Measurements from ENCODE around the gene PNMA3.
A peak's percentile ranks its signal among the peaks of the same experiment; 100 is the strongest.
"Not testable (repeated sequence)": the region's sequence is repeated elsewhere in the genome, so short reads cannot be mapped to it uniquely, and the experiment has no call there.

Gene PNMA3

GRCh38 chrX:153055871-153056749, at the start of gene PNMA3:
Gene PNMA3 (plus strand): TSS chrX:153056470. CDS start chrX:153057056, 586 bp downstream.
- Mint-ChIP-seq H3K27me3 (no peaks in the 10 kb centered on the region), H3K36me3 (peaks cover under 1% of the 10 kb centered on the region), H3K4me3 (peak within 1 kb of the TSS; percentile 44), H3K4me1 (no peaks in the 10 kb centered on the region), H3K9me3 (no peaks in the 10 kb centered on the region), H3K27ac (no peak within 1 kb of the TSS)

- H3K4me1 Mint-ChIP-seq, H3K36me3 Mint-ChIP-seq, H3K4me3 Mint-ChIP-seq, H3K27ac Mint-ChIP-seq, H3K27me3 Mint-ChIP-seq, H3K9me3 Mint-ChIP-seq: not testable (repeated sequence)
Observed at GRCh38 chrX:153017174-153017573, 39.1 kb upstream of the PNMA3 start.

GRCh38 chrX:153019166-153019565, 37.1 kb upstream of the PNMA3 start:
- peaks cover 5% of the 10 kb centered on the region for H3K4me1 Mint-ChIP-seq
- no peak overlapping the region for H3K4me3 Mint-ChIP-seq
- H3K36me3 Mint-ChIP-seq, result no peaks in the 10 kb centered on the region
- H3K27ac Mint-ChIP-seq, result no peak overlapping the region
- H3K9me3 Mint-ChIP-seq, result no peaks in the 10 kb centered on the region
- peaks cover 3% of the 10 kb centered on the region for H3K27me3 Mint-ChIP-seq

GRCh38 chrX:153026501-153026900, 29.8 kb upstream of the PNMA3 start:
- H3K9me3 Mint-ChIP-seq, H3K27ac Mint-ChIP-seq, H3K4me3 Mint-ChIP-seq, H3K36me3 Mint-ChIP-seq, H3K4me1 Mint-ChIP-seq, H3K27me3 Mint-ChIP-seq: not testable (repeated sequence)

- not testable (repeated sequence) for H3K27me3 Mint-ChIP-seq, H3K9me3 Mint-ChIP-seq, H3K4me3 Mint-ChIP-seq, H3K27ac Mint-ChIP-seq, H3K36me3 Mint-ChIP-seq
- H3K4me1 Mint-ChIP-seq, result peaks cover 10% of the 10 kb centered on the region
Observed at GRCh38 chrX:153028487-153028886, 27.8 kb upstream of the PNMA3 start.

GRCh38 chrX:153029162-153029561, 27.1 kb upstream of the PNMA3 start:
- H3K4me1 Mint-ChIP-seq, result peaks cover 13% of the 10 kb centered on the region
- peak overlapping the region; percentile 48 for H3K27ac Mint-ChIP-seq
- no peak overlapping the region for H3K4me3 Mint-ChIP-seq
- no peaks in the 10 kb centered on the region for H3K27me3 Mint-ChIP-seq
- no peaks in the 10 kb centered on the region for H3K9me3 Mint-ChIP-seq
- no peaks in the 10 kb centered on the region for H3K36me3 Mint-ChIP-seq

GRCh38 chrX:153029875-153030274, 26.4 kb upstream of the PNMA3 start:
- no peaks in the 10 kb centered on the region for H3K9me3 Mint-ChIP-seq
- no peaks in the 10 kb centered on the region for H3K27me3 Mint-ChIP-seq
- peaks cover 13% of the 10 kb centered on the region for H3K4me1 Mint-ChIP-seq
- H3K36me3 Mint-ChIP-seq, result no peaks in the 10 kb centered on the region
- no peak overlapping the region for H3K4me3 Mint-ChIP-seq
- no peak overlapping the region for H3K27ac Mint-ChIP-seq

GRCh38 chrX:153030801-153031200, 25.5 kb upstream of the PNMA3 start:
- Mint-ChIP-seq H3K4me1 (peaks cover 13% of the 10 kb centered on the region), H3K4me3 (no peak overlapping the region), H3K27me3 (no peaks in the 10 kb centered on the region), H3K9me3 (no peaks in the 10 kb centered on the region), H3K27ac (no peak overlapping the region), H3K36me3 (peaks cover 1% of the 10 kb centered on the region)

GRCh38 chrX:153032397-153033118, 23.7 kb upstream of the PNMA3 start:
- Mint-ChIP-seq H3K27ac (peak overlapping the region; percentile 93), H3K36me3 (peaks cover 4% of the 10 kb centered on the region), H3K4me1 (peaks cover 13% of the 10 kb centered on the region), H3K4me3 (peak overlapping the region; percentile 87), H3K9me3 (no peaks in the 10 kb centered on the region), H3K27me3 (no peaks in the 10 kb centered on the region)

- no peak overlapping the region for H3K4me3 Mint-ChIP-seq
- peaks cover 23% of the 10 kb centered on the region for H3K36me3 Mint-ChIP-seq
- no peaks in the 10 kb centered on the region for H3K27me3 Mint-ChIP-seq
- H3K27ac Mint-ChIP-seq, result no peak overlapping the region
- H3K9me3 Mint-ChIP-seq, result no peaks in the 10 kb centered on the region
- H3K4me1 Mint-ChIP-seq, result no peaks in the 10 kb centered on the region
Observed at GRCh38 chrX:153049093-153049492, 7.2 kb upstream of the PNMA3 start.

- H3K27ac Mint-ChIP-seq, result no peak overlapping the region
- H3K4me1 Mint-ChIP-seq, result no peaks in the 10 kb centered on the region
- H3K4me3 Mint-ChIP-seq, result no peak overlapping the region
- H3K9me3 Mint-ChIP-seq, result no peaks in the 10 kb centered on the region
- H3K36me3 Mint-ChIP-seq, result peaks cover 16% of the 10 kb centered on the region
- no peaks in the 10 kb centered on the region for H3K27me3 Mint-ChIP-seq
Observed at GRCh38 chrX:153052534-153052933, 3.7 kb upstream of the PNMA3 start.

GRCh38 chrX:153057281-153057680, 1.0 kb downstream of the PNMA3 start:
- H3K4me3 Mint-ChIP-seq, result no peak overlapping the region
- no peak overlapping the region for H3K27ac Mint-ChIP-seq
- no peaks in the 10 kb centered on the region for H3K4me1 Mint-ChIP-seq
- no peaks in the 10 kb centered on the region for H3K9me3 Mint-ChIP-seq
- H3K36me3 Mint-ChIP-seq, result no peaks in the 10 kb centered on the region
- H3K27me3 Mint-ChIP-seq, result no peaks in the 10 kb centered on the region

GRCh38 chrX:153059191-153060094, 3.2 kb downstream of the PNMA3 start:
- H3K9me3 Mint-ChIP-seq, result no peaks in the 10 kb centered on the region
- no peak overlapping the region for H3K4me3 Mint-ChIP-seq
- H3K36me3 Mint-ChIP-seq, result no peaks in the 10 kb centered on the region
- H3K27ac Mint-ChIP-seq, result no peak overlapping the region
- no peaks in the 10 kb centered on the region for H3K4me1 Mint-ChIP-seq
- H3K27me3 Mint-ChIP-seq, result no peaks in the 10 kb centered on the region

- H3K4me1 Mint-ChIP-seq, result no peaks in the 10 kb centered on the region
- no peak overlapping the region for H3K4me3 Mint-ChIP-seq
- no peaks in the 10 kb centered on the region for H3K27me3 Mint-ChIP-seq
- no peak overlapping the region for H3K27ac Mint-ChIP-seq
- no peaks in the 10 kb centered on the region for H3K36me3 Mint-ChIP-seq
- no peaks in the 10 kb centered on the region for H3K9me3 Mint-ChIP-seq
Observed at GRCh38 chrX:153060095-153060445, 3.8 kb downstream of the PNMA3 start.

- Mint-ChIP-seq H3K27me3 (no peaks in the 10 kb centered on the region), H3K27ac (no peak overlapping the region), H3K4me3 (no peak overlapping the region), H3K4me1 (no peaks in the 10 kb centered on the region), H3K36me3 (no peaks in the 10 kb centered on the region), H3K9me3 (no peaks in the 10 kb centered on the region)
Observed at GRCh38 chrX:153061732-153062131, 5.5 kb downstream of the PNMA3 start.

Measured in activated naive CD4-positive, alpha-beta T cell treated with anti-CD3 and anti-CD28 coated beads, Interleukin-2, amount 50 U/mL, for 24 hours (primary cell).